Measurements from ENCODE around the gene PCNP.
"Not testable (repeated sequence)": the region's sequence is repeated elsewhere in the genome, so short reads cannot be mapped to it uniquely, and the experiment has no call there.

Gene PCNP

DNA sequence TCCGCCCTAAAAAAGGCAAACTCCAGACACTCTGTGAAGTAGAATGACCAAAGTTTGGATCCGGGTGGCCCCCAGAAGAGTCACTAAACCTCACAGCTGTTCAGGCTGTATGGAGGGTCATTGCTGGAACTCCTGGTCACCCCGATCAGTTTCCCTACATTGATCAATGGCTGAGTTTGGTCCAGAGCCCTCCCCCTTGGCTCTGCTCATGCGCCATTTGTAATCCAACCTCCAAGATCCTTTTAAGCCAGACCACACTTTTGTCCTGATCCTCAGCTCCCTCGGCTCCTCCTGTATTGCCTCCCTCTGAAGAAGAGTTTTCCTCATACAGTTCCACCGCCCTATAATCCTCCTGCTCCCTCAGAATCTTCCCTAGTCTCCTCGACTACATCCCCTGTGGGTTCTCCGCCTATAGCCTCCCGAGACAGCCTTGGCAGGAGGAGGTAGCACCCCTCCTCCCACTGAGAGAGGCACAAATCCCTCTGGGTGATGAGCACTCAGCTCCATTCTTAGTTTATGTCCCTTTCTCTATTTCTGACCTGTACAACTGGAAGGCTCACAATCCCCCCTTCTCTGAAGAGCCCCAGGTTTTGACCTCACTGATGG is 60.7 kb downstream of the PCNP start:
- no peak for DNase-seq

DNA sequence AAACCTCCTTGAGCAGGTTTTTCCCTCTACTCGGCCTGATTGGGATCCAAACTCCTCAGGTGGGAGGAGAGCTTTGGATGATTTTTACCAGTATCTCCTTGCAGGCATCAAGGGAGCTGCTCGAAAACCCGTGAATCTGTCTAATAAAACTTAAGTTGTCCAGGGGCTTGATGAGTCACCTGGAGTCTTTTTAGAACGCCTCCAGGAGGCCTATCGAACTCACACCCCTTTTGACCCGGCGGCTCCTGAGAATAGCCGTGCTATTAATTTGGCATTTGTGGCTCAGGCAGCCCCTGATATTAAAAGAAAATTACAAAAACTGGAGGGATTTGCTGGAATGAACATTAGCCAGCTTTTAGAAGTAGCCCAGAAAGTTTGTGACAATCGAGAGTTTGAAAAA is 61.4 kb downstream of the PCNP start:
- no peak for DNase-seq

DNA sequence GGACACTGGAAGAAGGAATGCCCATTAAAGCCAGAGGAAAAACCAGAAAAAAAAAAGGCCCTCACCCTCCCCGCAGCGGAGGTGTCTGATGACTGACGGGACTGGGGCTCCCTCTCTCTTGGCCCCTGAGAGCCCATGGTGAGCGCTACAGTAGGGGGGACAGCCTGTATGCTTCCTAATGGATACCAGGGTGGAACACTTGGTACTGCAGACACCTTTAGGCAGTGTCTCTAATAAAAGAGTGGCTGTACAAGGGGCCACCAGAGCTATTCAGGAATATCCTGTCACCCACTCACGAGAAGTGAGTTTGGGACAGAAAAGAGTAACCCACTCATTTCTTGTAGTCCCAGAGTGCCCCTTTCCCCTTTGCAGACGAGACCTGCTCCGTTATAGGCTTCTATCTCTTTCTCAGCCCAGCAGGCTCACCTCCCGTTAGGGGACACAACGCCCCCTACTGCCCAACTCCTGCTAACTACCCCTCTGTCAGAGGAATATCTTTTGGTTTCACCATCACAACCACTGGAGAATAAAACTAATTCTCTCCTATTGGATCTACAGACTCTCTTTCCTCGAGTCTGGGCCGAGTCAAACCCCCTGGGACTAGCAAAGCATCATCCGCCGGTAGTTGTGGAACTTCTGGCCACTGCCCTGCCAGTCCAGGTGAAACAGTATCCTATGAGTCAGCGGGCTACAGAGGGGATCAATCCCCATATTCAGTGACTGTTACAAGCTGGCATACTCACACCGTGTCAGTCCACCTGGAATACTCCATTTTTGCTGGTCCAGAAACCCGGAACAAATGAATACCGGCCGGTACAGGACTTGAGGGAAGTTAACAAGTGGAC is 62.2 kb downstream of the PCNP start:
- peak; percentile 78 for DNase-seq

DNA sequence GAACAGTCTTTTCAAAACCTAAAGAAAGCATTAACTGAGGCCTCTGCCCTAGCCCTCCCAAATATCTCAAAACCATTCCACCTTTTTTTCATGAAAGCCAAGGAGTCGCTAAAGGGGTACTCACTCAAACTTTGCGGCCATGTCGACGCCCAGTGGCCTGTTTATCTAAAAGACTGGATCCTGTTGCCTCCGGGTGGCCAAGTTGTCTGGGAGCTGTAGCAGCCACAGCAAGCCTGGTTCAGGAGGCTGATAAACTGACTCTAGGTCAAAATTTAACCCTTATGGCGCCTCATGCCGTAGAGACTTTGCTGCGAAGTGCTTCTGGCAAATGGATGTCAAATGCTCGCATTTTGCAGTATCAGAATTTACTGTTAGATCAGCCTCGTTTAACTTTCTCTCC is 63.5 kb downstream of the PCNP start:
- no peak for DNase-seq

DNA sequence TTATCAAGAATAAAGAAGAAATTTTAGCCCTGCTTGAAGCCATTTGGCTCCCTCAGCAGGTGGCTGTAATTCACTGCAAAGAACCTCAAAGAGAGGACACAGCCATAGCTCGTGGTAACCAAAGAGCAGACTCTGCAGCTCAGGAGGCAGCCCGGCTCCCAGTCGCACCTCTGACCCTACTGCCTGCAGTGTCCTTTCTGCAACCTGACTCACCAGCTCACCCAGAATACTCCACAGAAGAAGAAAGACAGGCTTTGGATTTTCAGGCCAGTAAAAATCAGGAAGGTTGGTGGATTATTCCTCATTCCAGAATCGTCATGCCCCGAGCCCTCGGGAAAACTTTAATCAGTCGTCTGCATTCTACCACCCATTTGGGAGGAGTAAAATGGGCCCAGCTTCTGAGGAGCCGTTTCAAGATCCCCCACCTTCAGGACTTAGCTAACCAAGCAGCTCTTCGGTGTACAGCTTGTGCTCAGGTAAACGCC is 64.3 kb downstream of the PCNP start:
- DNase-seq, result no peak

DNA sequence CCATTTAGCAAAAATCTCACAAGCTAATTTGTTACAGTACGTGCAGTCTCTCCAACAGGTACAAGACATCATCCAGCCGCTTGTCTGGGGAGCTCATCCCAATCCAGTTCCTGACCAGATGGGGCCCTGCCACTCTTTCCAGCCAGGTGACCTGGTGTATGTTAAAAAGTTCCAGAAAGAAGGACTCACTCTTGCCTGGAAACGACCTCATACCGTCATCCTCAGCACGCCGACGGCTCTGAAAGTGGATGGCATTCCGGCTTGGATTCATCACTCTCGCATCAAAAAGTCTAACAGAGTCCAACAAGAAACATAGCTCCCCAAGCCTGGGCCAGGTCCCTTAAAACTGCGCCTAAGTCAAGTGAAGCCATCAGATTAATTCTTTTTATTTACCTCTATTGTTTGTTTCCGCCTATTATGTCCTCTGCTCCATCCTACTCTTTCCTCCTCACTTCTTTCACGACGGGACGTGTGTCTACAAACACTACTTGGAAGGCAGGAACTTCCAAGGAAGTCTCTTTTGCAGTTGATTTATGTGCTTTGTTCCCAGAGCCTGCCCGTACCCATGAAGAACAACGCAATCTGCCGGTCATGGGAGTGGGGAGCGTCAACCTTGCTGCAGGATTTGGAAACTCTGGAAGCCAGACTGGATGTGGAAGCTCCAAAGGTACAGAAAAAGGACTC is 65.4 kb downstream of the PCNP start:
- DNase-seq, result no peak

DNA sequence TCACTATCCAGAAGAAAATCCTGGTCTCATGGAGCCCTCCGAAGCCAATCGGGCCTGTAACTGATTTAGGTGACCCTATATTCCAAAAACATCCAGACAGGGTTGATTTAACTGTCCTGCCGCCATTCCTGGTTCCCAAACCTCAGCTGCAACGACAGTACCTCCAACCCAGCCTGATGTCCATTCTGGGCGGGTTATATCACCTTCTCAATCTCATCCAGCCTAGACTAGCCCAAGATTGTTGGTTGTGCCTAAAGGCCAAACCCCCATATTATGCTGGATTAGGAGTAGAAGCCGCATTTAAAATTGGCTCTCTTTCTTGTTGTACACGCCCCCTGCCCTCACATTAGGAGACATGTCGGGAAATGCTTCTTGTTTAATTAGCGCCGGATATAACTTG is 66.3 kb downstream of the PCNP start:
- no peak for DNase-seq

DNA sequence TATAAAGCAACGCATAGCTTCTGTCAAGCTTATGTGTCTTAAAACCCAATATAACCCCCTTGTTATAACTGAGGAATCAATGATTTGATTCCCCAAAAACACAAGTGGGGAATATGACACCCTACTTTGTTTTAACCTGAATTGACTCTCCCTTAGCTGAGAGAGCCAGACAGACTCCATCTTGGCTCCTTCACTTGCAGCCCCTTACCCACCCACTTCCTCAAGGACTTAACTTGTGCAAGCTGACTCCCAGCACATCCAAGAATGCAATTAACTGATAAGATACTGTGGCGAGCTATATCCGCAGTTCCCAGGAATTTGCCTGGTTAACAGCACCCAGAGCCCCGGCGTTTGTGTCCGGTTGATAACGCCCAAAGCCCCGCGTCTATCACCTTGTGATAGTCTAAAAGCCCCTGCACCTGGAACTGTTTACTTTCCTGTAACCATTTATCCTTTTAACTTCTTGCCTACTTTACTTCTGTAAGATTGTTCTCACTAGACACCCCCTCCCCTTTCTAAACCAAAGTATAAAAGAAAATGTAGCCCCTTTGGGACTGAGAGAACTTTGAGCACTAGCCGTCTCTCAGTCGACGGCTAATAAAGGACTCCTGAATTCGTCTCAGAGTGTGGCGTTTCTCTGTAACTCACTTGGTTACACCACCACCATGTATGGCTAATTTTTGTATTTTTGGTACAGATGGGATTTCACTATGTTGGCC is 67.6 kb downstream of the PCNP start:
- not testable (repeated sequence) for DNase-seq

DNA sequence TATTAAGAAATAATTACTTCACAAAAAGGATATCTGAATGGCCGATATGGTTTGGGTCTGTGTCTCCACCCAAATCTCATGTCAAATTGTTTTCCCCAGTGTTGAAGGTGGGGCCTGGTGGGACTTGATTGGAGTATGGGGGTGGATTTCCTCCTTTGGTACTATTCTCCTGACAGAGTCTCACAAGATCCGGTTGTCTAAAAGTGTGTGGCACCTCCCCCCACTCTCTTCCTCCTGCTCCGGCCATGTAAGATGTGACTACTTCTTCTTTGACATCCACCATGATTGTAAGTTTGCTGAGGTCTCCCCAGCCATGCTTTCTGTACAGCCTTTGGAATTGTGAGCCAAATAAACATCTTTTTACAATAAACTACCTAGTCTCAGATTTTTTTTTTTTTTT is 68.5 kb downstream of the PCNP start:
- no peak for DNase-seq

DNA sequence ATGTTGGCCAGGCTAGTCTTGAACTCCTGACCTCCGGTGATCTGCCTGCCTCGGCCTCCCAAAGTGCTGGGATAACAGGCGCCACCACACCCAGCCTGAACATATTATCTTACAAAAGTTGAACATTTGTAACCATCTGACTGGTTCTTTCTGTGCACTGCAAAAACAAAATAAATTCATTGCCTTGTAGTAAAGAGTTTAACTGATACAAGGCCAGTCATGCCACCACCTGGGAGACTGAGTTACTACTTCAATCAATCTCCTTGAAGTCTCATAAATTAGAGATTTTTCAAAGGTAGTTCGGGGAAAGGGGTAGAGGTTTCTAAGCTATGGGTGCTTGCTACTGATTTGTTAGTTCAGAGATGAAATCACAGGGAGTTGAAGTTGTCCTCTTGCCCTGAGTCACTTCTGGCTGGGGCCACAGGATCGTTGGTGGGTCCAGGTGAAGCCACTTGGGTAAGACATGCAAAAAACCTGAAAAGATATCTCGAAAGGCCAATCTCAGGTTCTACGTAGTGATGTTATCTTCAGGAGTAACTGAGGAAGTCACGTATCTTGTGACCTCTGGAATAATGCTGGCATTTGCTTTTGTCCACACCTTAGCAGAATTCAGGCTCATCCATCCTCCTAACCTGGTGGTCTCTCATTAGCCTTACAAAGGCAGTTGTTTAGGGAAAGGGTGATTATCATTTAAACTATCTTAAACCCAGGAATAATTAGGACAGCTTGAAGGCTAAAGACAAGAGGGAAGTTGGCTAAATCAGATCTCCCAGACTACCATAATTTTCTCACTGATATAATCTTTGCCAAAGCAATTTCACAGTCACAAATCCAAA is 69.2 kb downstream of the PCNP start:
- peak; percentile 6 for DNase-seq

All from activated CD4-positive, alpha-beta T cell treated with anti-CD3 and anti-CD28 coated beads, Interleukin-2, Interleukin-6, amounts not matched to agents 100 ng/mL and 50 ng/mL, durations not matched to agents 16 hours and 8 hours (primary cell).